Measurements from ENCODE around the gene ZNF433.
A peak's percentile ranks its signal among the peaks of the same experiment; 100 is the strongest.

The ZNF433 gene

DNA sequence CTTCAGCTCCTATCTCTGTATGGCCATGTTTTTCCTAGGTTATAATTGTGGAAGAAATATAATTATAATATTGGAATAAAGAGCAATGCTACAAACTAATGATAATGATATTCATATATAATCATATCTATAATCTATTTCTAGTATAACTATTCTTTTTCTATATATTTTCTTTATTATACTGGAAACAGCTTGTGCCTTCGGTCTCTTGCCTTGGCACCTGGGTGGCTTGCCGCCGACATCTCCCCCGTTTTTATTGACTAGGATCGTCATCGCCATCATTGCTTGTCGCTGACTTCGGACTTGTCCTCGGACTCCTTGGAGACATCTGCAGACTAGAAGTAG is 46.4 kb downstream of the ZNF433 start:
- DNase-seq (ENCODE audit: low read depth), result no peak

DNA sequence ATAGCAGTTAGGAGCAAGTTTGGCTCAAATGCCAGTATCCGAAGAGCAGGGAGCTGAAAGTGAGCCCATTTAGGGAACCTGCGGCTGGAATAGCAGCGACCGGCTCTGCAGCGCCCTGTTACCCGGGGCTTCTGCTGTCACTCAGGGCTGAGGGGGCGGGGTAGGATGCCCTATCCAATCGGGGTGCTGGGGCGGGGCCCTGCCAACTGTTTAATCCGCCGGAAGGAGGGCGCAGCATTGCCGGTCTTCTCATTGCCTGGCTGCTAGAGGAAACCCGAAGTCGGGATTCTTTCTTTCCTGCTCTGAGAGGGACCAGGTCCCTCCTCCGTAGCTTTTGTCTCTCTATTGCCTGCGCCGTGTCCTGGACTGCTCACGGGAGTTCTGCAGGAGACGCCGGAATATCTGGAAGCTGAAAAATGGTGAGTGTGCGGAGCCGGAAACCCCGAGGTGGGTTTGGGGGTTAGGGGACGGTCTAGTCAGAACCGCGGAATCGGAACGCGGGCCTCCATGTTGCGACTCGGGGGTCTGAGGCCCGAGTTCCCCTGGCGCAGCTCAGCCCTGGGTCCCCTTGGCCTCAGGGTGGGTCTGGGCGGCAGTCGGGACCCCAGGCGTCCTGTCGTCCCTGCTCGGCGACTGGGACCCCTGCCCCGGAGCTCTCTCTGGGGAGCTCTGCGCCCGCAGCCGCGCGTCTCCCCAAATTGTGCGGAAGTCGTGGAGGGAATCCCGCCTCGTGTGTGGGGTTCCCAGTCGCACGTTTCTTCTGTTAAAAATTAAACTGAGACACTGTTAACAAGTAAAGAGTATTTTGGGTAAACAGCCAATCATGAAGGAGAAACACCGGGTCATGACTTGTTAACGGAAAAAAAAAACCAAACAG is 47.8 kb downstream of the ZNF433 start:
- DNase-seq (ENCODE audit: low read depth), result peak; percentile 96

DNA sequence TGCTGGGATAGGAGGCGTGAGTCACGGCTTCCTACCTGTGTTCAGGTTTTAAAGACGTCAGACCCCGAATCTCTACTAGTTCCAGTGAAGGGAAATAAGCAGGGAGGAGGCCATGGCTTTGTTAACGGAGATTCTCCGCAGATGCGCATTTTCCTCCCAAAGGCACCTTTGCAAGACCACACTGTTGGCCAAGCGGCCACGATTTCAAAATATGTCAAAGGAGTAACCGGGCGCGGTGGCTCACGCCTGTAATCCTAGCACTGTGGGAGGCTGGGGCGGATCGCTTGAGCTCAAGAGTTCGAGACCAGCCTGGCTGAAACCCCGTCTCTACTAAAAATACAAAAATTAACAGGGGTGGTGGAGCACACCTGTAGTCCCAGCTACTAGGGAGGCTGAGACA is 48.7 kb downstream of the ZNF433 start:
- no peak for DNase-seq (ENCODE audit: low read depth)

DNA sequence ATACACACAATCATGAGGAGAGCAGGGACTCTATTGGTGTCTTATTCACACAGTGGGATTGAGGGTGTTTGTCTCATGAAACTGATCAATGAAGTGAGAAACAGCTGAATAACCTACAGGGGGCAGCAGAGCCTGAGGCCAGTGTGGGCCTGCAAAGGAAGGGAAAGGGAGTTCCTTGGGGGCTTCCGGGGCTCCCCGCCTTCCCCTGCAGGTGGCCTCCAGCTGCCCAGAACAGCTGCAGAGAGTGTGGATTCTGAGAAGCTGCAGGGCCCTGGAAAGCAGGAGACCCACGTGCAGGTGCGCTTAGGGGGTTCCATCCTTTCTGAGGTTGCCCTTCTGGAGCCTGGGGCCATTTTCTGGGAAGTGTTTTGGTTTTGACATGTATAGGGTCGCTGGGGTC is 50.5 kb downstream of the ZNF433 start:
- DNase-seq (ENCODE audit: low read depth), result no peak

DNA sequence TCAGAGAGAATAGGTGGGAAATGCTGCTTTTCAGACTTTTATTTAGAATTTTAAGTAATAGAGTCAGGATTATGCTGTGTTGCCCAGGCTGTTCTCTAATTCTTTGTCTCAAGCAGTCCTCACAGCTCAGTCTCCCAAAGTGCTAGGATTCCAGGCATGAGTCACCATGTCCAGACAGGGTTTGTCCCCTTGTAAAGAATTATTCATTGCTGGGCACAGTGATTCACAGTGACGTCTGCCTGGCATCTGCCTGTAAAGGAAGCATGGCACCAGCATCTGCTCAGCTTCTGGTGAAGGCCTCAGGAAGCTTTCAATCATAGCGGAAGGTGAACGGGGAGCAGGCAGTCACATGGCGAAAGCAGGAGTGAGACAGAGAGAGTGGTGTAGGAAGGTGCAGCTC is 53.0 kb downstream of the ZNF433 start:
- no peak for DNase-seq (ENCODE audit: low read depth)

DNA sequence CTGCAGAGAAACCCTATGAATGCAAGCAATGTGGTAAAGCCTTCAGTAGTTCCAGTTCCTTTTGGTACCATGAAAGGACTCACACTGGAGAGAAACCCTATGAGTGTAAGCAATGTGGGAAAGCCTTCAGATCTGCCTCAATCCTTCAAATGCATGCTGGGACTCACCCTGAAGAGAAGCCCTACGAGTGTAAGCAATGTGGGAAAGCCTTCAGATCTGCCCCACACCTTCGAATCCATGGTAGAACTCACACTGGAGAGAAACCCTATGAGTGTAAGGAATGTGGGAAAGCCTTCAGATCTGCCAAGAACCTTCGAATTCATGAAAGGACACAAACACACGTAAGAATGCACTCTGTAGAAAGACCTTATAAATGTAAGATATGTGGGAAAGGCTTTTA is 56.0 kb downstream of the ZNF433 start:
- no peak for DNase-seq (ENCODE audit: low read depth)

DNA sequence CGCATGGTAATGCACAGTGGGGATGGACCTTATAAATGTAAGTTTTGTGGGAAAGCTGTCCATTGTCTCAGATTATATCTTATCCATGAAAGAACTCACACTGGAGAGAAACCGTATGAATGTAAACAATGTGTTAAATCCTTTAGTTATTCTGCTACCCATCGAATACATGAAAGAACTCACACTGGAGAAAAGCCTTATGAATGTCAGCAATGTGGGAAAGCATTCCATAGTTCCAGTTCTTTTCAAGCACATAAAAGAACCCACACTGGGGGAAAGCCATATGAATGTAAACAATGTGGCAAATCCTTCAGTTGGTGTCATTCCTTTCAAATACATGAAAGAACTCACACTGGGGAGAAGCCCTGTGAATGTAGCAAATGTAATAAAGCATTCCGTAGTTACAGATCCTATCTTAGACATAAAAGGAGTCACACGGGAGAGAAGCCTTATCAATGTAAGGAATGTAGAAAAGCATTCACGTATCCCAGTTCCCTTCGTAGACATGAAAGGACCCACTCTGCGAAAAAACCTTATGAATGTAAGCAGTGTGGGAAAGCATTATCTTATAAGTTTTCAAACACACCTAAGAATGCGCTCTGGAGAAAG is 56.9 kb downstream of the ZNF433 start:
- no peak for DNase-seq (ENCODE audit: low read depth)

DNA sequence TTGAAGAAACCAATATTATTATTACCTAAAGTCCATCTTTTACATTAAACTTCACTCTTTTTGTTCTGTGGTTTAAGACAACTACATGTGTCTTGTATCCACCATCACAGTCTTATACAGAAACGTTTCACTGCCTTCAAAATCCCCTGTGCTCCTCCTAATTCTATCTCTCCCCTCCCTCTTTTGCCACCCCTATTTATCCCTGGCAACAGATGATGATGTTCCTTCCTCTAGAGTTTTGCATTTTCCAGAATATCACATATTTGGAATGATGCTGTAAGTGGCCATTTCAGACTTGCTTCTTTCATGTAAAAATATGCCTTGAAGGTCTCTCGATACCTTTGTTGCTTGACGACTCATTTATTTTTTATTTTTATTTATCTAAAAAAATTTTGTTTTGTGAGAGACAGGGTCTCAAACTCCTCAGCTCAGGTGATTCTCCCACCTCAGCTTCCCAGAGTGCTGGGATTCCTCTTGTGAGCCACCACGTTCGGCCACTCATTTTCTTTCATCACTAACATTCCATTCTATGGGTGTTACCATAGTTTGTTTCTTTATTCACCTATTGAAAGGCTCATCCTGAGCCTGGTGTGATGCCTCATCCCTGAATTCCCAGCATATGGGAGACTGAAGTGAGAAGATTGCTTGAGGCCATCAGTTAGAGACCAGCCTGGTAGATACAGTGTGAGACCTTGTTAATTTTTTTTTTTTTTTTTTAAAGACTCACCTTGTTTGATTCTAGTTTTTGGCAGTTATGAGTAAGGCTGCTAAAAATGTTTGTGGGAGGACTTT is 62.3 kb downstream of the ZNF433 start:
- no peak for DNase-seq (ENCODE audit: low read depth)

DNA sequence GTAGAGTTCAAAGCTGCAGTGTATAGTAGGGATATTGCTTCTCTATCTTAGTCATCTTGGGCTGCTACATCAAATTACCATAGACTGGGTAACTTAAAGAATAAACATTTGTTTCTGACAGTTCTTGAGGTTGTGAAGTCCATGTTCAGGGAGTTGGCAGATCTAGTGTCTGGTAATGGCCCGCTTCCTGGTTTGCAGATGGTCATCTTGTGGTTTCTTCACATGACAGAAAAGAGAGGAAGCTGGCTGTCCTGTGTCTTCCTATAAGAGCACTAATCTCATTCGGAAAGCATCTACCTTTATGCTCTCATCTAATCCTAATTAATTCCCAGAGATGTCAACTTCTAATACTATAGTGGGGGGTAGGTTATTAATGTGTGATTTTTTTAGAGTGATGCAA is 64.4 kb downstream of the ZNF433 start:
- DNase-seq (ENCODE audit: low read depth), result no peak

DNA sequence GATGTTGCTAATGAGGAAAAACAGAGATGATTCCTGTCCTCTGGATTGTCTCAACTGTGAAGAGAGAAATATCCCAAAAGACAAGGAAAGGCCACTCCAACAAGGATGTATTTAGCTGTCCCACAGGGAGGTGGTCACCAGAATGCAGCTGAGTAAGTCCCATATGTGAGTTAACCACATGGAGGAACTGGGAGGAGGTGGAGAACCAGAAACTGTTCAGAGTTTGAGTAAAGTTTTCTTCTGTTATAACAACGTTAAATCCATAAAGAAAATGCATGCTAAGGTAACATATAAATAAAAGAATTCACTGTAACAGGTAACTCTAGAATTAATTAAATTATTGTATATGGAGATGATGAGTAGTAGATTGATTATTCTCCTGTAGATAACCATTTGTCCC is 65.3 kb downstream of the ZNF433 start:
- DNase-seq (ENCODE audit: low read depth), result no peak

DNA sequence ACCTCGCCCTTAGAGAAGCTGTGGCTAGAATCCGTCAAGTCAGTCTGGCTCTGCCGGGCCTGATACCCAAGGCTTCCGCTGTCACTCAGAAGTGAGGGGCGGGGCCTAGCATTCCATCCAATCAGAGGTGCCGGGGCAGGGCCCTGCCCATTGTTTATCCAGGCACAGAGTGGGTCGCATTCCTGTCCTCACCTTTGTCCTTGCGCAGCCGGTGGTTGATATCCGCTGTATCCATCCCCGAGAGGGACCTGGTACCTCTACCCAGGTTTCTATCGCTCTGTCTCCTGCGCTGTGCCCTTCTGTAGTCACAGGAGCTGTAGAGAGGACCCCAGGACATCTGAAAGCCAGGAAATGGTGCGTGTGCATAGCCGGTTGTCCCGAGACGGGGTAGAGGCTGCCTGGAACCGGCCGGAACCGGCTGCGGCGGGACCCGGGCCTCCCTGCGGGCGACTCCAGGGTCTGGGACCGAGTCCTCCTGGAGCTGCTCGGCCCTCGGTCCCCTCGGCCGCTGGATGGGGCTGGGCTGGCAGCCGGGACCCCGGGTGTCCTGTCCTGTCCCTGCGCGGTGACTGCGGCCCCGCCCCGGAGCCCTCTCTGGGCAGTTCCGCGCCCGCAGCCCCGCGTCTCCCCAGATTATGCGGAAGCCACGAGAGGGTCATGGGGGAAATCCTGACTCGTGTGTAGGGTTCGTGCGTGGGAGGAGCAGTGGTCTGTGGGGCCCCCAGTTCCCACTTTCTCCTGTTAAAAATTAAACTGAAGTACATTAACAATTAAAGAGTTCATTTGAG is 70.4 kb downstream of the ZNF433 start, which contains the start of gene ZNF763:
Gene ZNF763, plus strand, starts transcription at position 183 of the 788 bp plus-strand sequence. Its CDS starts 169 bp downstream, at position 352.
- DNase-seq (ENCODE audit: low read depth), result peak; percentile 86
